Activated CD4-positive, alpha-beta T cell treated with anti-CD3 and anti-CD28 coated beads, Interleukin-2, Interleukin-4, amounts not matched to agents 100 ng/mL and 50 ng/mL, durations not matched to agents 16 hours and 8 hours (primary cell): Measurements from ENCODE around the gene ALKBH7.
A peak's percentile ranks its signal among the peaks of the same experiment; 100 is the strongest.
"Not testable (repeated sequence)": the region's sequence is repeated elsewhere in the genome, so short reads cannot be mapped to it uniquely, and the experiment has no call there.

ENCODE experiments used
- DNase-seq: peaks from one replicate; pipeline ENCODE4 v3.0.0-alpha.2; 2020; ENCODE audit warnings: low spot score

ALKBH7 gene

DNA sequence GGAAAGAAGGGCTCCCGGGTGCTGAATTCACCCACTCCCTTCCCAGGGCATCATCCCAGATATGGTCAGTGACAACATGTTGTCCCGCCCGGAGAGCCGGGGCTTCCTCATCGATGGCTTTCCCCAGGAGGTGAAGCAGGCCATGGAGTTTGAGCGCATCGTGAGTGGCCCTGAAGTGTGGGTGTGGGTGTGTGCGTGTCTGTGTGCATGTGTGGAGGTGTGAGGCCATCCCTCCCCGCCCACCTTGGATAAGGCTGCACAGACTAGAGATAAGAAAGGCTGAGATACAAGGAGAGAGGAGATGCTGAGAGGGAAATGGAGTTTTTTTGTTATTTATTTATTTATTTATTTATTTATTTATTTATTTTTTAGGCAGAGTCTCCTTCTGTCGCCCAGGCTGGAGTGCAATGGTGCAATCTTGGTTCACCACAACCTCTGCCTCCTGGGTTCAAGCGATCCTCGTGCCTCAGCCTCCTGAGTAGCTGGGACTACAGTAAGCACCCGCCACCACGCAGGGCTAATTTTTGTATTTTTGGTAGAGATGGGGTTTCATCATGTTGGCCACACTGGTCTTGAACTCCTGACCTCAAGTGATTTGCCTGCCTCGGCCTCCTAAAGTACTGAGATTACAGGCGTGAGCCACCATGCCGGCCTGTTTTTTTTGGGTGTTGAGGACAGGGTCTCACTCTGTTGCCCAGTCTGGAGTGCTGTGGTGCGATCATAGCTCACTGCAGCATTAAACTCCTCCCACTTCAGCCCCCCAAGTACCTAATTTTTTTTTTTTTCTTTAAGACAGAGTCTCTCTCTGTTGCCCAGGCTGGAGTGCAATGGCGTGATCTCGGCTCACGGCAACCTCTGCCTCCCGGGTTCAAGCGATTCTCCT is 27.7 kb downstream of the ALKBH7 start:
- not testable (repeated sequence) for DNase-seq

DNA sequence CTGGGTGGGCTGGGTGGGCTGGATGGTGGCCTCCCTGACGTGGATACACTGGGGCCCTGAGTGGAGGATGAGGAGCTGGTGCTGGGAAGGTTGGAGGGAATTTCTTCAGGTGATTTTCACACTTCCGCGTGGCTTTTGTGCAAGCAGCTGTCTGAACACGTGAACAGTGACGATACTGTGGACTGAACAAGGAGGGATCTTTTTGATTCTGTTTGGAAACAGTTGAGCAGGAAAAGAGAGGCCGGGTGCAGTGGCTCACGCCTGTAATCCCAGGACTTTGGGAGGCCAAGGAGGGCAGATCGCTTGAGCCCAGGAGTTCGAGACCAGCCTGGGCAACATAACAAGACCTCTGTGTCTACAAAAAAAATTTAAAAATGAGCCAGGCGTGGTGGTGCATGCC is 29.5 kb downstream of the ALKBH7 start:
- DNase-seq: no peak

DNA sequence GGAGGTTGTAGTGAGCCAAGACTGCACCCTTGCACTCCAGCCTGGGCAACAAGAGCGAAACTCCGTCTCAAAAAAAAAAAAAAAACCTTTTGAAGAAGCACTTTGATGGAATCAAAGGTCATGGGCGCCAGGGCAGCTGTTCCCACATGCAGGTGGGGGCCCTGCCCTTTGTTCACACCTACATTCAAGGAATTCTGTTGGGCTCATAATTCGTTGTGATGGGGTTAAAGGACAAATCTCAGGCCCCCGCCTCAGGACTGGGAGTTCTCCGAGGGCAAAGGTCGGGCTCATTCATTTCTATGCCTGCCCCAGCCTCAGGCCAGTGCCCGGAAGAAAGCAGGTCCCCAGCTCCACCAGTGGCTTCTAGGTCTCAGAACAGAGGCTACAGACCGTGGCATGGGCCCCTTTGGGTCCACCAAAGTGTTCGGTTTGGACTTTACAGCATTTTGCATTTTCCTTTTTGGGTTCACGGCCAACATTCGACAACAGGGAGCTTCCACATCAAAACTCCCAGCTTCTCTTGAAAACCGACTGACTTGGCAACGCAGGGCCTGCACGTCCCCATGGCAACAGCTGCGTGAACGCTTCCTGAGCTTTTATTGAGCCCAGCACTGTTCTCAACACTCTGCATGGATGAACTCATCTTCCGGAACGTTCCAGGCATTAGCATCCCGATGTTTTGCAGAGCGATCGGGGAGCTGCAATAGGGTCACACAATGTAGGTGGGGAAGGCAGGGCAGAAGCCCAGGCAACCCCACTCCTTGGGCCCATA is 30.4 kb downstream of the ALKBH7 start:
- DNase-seq: no peak

DNA sequence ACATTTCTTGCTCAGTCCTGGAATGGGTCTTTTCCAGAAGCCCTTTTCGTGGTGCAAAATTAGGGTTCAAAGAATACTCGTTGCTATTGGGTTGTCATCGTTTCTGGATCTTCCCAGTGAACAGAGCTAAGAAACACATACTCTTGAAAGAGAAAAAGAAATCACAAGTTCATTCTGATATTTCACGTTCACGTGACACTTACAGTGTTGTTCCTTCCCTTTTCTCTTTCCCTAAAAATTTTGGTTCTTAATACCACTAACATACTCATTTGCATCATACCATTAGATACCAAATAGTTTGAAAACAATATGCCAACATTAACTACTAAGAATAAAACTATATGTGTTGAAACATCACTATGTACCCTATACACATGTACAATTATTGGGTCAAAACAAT is 33.8 kb downstream of the ALKBH7 start:
- no peak for DNase-seq

DNA sequence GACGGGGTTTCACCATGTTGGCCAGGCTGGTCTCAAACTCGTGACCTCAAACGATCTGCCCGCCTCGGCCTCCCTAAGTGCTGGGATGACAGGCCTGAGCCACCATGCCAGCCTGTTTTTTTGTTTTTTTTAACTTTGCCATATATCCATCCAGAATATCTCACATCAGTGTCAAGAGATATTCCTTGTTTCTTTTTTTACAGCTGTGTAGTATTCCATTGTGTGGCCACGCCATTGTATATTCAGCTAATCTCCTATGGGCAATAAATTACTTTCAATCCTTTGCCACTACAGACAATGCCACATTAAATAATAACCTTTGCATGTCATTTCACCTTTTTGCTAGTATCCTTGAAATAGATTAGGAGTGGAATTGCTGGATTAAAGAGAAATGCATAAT is 36.8 kb downstream of the ALKBH7 start:
- DNase-seq: no peak

DNA sequence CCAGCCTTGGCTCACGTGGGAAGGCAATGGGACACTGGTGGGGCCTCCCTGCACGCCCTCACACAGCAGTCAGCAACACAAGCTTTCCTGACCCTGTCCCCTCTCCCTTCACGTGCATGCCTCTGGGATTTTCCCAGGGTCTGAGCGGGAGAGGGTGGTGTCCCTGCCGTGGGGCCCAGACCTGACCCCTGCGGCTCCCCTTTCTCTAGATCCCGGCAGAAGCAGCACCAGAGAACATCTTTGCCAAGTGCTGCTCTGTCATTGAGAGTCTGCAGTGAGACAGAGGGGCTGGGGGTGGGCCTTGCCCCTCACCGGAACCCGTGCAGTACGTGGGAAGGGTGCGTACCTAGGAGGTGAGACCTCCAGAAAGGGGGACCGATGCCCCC is 39.5 kb downstream of the ALKBH7 start:
- no peak for DNase-seq

DNA sequence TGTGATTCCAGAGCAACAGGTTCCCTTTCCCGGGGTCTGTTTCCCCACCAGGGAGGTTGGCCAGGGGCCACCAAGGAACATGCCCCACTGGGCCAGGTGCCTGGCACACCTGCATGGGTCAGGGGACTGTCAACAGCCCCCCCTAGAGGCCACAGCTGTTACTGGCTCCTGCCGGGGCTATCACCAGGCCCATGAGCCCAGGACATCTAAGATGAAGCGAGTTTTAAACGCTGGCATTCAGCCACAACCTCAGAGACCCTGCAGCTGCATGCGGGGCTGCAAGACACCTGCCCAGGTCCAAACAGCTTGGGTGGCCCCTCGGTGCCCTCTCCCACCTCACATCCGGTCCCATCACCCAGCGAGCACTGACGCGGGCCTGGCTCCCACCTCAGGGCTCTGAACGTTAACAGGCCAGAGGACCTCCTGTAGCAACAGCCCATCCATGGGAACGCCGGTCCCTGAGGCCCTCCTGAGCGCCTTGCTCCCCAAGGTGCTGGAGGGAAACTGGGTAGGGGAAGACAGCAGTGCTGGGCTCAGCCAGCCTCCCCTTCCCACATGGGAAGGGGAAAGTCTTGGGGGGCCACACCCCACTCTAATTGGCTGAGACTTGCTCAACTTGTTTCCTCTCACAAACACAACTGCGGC is 40.0 kb downstream of the ALKBH7 start:
- peak; percentile 40 for DNase-seq

DNA sequence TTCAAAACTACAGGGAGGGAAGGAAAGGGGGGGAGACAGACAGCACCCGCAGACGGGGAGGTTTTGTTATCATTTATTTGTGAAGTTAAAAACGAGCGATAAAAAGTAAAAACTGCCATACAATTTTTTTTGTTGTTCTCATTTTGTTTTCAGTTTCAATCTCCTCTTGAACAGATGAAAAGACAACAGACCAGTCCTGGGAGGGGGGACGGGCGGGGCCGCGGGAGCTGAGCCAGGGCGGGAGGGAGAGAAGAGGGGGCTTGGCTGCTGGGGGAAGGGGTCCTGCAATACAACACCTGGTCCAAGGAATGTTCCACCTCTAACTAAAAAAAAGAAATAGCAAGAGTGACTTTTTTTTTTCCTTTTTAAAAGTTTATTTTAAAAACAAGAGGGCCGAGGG is 40.7 kb downstream of the ALKBH7 start:
- DNase-seq: no peak

DNA sequence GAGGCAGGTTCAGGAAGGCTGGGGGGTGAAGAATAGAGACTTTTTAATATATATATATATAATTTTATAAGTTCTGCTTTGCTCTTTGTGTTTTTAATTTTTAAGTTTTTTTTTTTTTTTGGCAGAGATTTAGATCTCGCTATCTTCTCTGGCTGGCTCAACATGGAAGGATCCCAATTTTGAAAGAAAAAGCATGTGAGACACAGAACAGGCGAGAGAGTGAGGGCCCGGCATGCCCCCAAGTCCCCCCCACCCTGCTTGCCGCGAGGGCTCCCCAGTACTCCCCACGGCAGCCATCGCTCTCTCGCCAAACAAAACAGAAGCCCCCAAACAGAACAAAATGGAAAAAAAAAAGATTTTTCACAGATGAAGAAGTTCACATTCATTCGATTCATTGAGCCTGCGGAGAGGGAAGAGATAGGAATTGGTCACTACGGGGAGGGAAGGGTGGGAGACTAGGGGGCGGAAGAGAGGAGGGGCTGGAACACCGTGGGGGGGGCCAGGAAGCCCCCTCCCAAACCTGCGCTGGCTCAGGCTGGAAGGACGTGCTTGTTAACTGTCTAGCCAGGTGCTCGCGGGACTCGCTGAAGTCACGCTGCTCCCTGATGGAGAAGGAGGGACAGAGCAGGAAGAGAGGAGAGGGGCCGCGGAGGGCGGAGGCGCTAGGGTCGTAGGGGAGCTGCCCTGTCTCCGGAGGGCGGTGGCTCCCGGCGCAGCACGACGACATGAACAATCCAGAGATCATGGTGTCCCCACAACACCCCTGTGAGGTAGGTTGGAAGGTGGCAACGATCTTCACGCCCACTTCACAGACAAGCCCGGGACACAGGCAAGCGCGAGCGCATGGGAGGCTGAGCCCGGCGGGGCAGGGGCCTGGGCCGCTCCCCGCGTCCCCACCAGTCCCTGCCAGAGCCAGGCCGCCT is 41.4 kb downstream of the ALKBH7 start:
- no peak for DNase-seq

DNA sequence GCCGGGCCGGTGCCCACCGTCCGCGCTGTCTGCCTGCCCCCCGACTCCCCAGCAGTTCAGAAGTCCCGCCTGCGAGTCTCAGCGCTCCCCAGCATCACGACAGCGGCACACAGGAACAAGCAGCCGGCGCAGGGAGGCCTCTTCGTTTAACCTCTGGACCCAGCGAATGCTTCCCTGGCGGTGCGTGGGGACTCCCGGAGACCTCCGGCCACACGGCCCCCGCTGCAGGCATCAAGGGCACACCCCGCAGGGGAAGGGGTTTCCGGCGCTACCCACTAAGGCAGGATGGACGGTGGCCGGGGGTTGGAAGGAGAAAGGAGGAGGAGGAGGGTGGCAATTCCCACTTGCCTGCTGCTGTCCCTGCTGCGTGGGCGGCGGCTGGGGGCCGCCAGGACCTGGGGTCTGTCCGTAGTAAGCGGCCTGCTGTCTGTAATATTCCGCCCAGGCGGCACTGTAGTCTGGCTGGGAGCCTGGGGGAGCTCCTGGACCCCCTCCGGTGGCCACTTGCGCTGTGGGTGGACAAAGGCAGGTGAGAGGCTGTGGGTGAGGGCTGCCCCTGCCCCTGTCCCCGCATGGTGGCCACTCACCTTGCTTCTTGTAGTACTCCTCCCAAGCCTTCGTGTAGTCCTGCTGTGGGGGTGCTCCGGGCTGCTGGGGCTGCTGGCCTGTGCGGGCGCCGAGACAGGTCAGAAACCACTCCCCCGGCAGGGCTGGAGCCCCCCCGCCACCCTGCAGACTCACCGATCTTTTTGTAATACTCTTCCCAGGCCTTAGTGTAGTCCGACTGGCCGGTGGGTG is 42.4 kb downstream of the ALKBH7 start:
- DNase-seq: no peak

DNA sequence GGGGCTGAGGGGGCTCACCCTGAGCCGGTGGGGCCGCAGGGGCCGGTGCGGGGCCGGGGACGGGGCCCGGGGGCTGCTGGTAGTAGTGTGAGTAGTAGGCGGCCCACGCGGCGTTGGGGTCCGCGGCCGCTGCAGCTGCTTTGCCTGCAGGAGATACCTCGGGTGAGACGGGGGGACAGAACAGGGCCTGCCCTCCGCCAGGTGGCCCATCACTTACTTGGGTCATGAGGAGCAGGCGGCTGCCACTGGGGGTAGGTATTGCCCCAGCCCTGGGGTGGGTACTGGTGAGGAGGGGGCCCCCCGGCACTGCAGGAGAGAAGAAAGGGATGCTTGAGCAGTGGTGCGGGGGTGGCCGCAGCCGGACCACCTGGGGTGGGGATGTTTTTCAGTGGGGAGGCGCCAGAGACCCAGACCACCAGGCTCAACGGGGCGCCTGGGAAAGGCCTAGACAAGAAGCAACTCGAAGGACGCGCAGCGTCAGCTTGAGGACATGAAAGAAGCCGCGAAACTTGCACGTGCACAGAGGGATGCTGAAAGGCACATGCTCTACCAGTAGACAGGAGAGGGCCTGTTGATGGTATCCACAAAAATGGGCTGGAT is 43.1 kb downstream of the ALKBH7 start:
- DNase-seq: no peak

DNA sequence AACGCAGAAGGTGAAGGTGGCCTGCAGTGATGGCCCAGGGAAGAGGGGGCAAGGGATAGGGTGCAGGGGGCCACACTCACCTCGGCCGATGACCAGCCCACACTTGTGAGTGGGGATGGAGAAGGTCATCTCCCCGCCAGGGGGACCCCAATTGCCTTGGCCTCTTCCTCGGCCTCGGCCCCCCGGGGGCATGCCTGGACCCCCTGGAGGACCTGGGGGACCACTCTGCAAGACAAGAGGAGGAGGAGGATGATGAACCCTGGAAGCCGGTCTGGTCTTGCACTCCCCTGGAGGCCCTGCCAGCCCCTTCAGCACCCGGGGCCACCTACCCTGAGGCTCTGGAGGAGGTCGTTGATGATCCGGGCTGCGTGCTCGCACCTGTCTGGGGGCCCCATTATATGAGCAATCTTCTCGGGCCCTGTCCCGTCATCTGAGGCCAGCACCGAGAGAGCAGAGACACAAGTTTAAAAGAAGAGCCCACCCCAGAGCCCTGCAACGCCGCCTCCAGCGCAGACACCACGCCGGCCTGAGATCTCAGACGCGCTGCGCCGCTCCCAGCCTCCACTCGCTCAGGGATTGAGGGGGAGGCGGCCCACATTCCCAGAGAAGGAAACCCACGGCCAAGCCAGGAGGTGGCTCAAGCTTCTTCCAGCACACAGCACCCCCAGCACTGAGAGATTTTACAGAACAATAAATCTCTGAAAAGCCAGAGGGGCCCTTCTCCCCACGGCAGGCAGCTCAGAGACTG is 44.2 kb downstream of the ALKBH7 start:
- DNase-seq: no peak

DNA sequence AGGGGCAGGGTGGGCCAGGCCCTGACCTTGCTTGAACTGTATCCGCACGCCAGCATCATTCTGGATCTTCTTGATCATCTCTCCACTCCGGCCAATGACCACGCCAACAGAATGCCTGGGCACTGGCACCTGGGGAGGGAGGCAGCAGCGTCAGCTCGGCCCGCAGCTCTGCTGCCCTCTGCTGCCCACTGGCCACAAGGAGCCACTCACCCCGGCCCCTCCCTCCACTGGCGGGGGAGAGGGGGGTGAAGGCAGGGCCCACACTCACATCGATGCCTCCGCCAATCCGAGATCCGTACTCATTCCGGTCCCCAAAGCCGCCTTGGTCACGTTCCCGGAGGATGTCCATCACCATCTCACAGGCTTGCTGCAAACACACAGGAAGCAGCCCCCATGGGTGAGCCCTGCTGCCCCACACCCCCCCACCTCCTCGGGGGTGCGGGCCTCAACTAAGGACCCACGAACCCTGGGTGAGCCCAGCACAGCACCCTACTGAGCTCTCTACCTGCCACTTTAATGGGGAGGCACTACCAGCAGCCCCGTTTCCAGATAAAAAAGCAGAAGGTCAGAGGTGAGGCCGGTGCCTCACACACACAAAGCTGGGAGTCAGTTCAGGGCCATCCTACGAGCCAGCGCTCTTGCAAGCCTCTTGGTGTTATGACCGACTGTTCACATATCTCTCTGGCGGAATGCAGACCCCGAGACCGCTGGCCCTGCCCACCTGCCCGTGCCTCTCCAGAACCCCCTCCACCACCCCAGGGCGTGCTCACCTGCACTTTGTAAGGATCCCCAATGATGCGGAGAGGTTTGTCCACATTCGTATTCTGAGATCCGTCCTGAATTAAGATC is 45.3 kb downstream of the ALKBH7 start:
- DNase-seq: no peak

DNA sequence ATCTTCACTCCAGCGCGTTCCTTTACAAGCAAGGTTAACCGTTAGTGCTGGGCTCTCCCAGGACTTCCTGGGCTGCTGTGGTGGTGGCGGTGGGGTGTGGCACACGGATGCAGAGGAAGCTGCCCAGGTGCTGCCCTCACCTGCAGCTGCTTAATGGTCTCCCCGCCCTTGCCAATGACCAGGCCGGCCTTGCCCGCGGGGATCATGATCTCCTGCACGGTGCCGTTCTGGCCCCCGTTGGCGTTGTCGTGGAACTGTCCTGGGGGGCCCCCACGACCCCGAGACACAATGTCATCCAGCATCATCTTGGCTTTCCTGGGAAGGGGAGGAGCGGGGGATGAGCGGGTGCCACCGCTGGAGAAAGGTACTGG is 46.0 kb downstream of the ALKBH7 start:
- no peak for DNase-seq

DNA sequence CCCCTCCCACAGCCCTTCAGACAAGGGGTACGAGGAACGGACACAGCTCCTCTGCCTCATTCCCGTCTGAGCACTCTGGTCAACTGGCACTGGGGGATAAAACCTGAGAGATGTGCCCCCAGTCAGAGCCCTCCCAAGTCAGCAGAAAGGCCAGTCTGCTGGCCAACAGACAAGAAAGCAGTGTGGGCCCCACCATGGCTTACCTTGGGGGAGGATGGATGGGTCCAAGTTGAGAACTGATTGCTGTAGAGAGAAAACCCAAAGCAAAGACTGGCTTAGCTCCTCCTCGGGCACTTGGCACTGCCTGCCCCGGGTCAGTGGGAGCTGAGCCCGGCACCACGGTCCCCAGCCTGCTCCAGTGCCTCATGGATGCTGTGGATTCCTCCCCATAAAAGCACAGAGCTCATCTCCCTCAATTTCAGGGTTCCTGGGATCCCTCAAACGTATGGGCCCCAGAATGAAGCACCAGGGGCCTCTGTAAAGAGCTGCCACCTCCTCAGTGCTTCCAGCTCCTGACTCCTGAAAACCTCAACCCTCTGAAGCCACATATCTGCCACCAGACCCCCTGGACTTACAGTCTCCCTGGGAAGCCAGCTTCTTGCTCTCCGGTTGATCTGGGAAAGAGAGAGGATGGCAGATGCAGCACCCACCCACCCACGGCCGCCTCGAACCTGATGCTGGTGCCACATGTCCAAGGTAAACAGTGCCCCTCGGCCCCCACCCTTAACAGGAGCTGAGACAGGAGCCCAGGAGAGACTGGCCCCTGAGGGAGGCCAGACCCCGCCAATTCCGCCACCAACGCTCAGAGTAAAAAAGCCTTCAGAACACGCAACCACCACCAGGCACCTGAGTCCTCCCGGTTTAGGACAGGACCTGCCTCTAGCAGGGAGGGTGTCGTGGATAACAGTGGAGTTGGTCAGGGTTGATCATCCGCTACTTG is 48.8 kb downstream of the ALKBH7 start:
- DNase-seq: no peak

DNA sequence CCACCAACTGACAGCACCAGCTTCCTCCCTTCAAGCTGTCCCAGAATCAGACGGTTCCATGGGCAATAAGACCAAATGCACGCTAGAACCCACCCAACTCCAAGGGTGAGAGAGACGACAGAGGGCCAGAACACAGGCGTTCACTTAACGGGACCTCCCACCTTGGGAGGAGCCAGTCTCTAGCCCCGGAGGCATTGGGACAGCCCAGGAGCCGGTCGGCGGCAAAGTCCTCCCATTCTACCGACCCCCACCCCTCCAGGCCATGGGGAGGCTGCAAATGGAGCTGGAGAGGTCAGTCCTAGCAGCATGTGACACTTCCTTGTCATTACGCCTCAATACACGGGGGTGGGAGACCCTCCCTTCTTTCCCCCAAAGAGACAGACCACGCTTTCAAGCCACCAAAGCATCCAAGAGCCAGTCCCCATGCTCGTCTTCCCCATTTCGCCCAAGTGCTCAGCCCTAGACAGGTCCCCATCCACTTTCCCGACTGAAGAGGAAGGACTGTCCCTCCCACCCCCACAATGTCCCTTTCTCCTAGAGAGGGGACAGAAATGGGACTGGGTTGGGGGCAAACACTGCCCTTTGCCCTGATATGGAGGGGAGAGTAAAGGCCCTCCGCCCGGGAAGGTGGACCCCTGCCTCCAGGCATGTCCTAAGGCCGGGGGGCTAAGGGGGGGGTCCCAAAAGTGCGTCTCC is 51.1 kb downstream of the ALKBH7 start:
- peak; percentile 51 for DNase-seq
